ENCODE measurements around the gene R3HDM1. TPM values are rescaled to one million over a fixed set of nuclear protein-coding genes. Genes with fewer than 3 reads are reported as not detected.
A peak's percentile ranks its signal among the peaks of the same experiment; 100 is the strongest.

Gene R3HDM1
- total and polyA plus RNA-seq, 2 of the 4 experiments (the other 2 are of a cell fraction) = 5.9 to 38.1 TPM

DNA sequence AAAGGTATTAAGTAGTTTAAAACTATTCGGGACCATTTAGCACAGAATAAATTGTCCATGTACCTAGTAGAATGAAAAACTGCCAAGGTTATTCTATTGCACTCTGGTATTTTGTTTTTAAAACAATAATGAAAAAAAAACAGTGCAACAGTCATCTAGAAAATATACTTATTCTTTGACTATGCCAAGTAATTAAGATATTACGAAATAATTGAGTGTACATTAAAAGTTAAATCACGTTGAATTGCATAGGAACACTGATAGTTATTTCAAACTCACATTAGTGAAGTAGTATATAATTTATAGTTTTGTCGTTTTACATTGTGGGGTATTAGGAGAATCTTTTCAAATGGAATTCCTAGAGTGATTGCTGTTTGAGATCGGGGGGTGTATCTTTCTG lies 20.1 kb downstream of the R3HDM1 start:
- no peak overlapping the region for H3K27ac ChIP-seq (ENCODE audit: insufficient read depth, low read length)
- H2AK5ac ChIP-seq (ENCODE audit: low read depth, low read length) = no peak overlapping the region
- no peak overlapping the region for H3K18ac ChIP-seq (ENCODE audit: low read depth, low read length)
- H2BK120ac ChIP-seq (ENCODE audit: low read depth, low read length) = no peak overlapping the region
- H3K9me1 ChIP-seq (ENCODE audit: insufficient read depth, low read length) = no peaks in the 10 kb centered on the region; the same call in 1 of the 2 replicates
- H3K4me3 ChIP-seq (ENCODE audit: insufficient read depth, low read depth, low read length) = no peak overlapping the region
- H2AFZ ChIP-seq (replicated peaks; ENCODE audit: low read length, poor library complexity) = no peak overlapping the region
- dilution Hi-C loops (cut with HindIII; ENCODE audit: low sequenced_read_pairs, unreplicated experiment) (no loop called here), intact Hi-C loops (cut with micrococcal nuclease) (no loop called here), in situ Hi-C loops (cut with MboI; ENCODE audit: low sequenced_read_pairs) (no loop called here)
- H3K4me2 ChIP-seq (ENCODE audit: low read depth, low read length) = no peak overlapping the region
- no peak overlapping the region for H2AK9ac ChIP-seq (replicated peaks; ENCODE audit: low read depth, low read length, poor library complexity)
- no peak overlapping the region for H4K5ac ChIP-seq (ENCODE audit: low read depth, low read length)
- H4K91ac ChIP-seq (ENCODE audit: insufficient read depth, low read depth, low read length) = no peak overlapping the region
- peaks cover 13 to 19% of the 10 kb centered on the region in 2 experiments for H3K79me1 ChIP-seq (ENCODE audit: low read depth in 1 of 2, low read length in 2 of 2)
- no peak for DNase-seq
- H2BK5ac ChIP-seq (ENCODE audit: low read depth, low read length, poor library complexity, severe bottlenecking) = no peak overlapping the region
- H2BK15ac ChIP-seq (ENCODE audit: low read depth, low read length) = no peak overlapping the region
- TF ChIP-seq POLR2A (IDR thresholded peaks at IDR 0.05; ENCODE audit: low read depth, low read length) (no peak), CEBPB (IDR thresholded peaks at IDR 0.05; ENCODE audit: low read depth, low read length) (peak; percentile 59; the same call in 1 of the 2 replicates)
- no peaks in the 10 kb centered on the region for H3K4me1 ChIP-seq (ENCODE audit: control insufficient read depth, insufficient read depth, low read length)
- H3K9me3 ChIP-seq (ENCODE audit: control insufficient read depth, insufficient read depth, low read length) = no peaks in the 10 kb centered on the region
- CTCF ChIA-PET = no interaction called here
- no TSS peak for BruUV-seq (replicated peaks)
- H3K4ac ChIP-seq (ENCODE audit: low read depth, low read length) = no peak overlapping the region
- H4K20me1 ChIP-seq (ENCODE audit: insufficient read depth, low read length) = no peaks in the 10 kb centered on the region; the same call in 1 of the 2 replicates
- H3K36me3 ChIP-seq (ENCODE audit: control insufficient read depth, insufficient read depth, low read length) = 0 out of 2 replicates have a peak, but pooled peaks cover 3% of the 10 kb centered on the region
- H3K9ac ChIP-seq (ENCODE audit: low read depth, low read length) = no peak overlapping the region
- H3K14ac ChIP-seq (replicated peaks; ENCODE audit: low read depth, low read length) = no peak overlapping the region
- H3K56ac ChIP-seq (ENCODE audit: extremely low read depth, insufficient read depth, low read length) = no peak overlapping the region
- H2BK20ac ChIP-seq (ENCODE audit: low read depth, low read length) = no peak overlapping the region
- no peak overlapping the region for H4K8ac ChIP-seq (ENCODE audit: low read depth in 2 of 2, low read length in 2 of 2)
- H3K23ac ChIP-seq (ENCODE audit: low read depth, low read length) = no peak overlapping the region
- WGBS, 2 experiments (ENCODE audit: extremely low coverage in 2 of 2, insufficient read length in 1 of 2) = no CpG with 5 or more reads among the region's 5 CpGs
- ATAC-seq (ENCODE audit: low read depth) = no peak
- H3K27me3 ChIP-seq (ENCODE audit: control insufficient read depth, insufficient read depth, low read length) = no peaks in the 10 kb centered on the region
- POLR2A ChIA-PET (ENCODE audit: unreplicated experiment) = interaction anchor here (0.6 kb wide), 2 partner anchors 243 to 458 kb away, joined by 3 to 4 read pairs; no protein-coding TSS in a partner anchor
